OCI-LY1 (cell line): ENCODE data around the gene RAB7B.

Experiments
- CTCF ChIP-seq: fragments of 200-600 bp; sonication (generic), shearing (Covaris generic); IDR thresholded peaks from 2 replicates; pipeline ENCODE4 v1.5.1; 2017; ENCODE audit warnings: mild to moderate bottlenecking, antibody characterized with exemption, low read length, moderate library complexity, mixed read lengths
- EZH2 ChIP-seq: fragments of 200-600 bp; sonication (generic), shearing (Covaris generic); IDR thresholded peaks from 2 replicates; pipeline ENCODE4 v1.8.0; 2017; ENCODE audit warnings: borderline replicate concordance, mixed run types, mild to moderate bottlenecking, antibody characterized with exemption, low read length, moderate library complexity, mixed read lengths

GRCh38 chr1:206005778-206006180 lies 2.6 kb upstream of the RAB7B start:
- TF ChIP-seq CTCF: no peak
- no peak for TF ChIP-seq EZH2
